ENCODE measurements around the gene DCAF6.

Gene DCAF6

GRCh38 chr1:168005529-168005928 is 69.0 kb downstream of the DCAF6 start:
- DNase-seq (ENCODE audit: low read depth): no peak
- H3K4me3 ChIP-seq (ENCODE audit: low read depth, low read length): no peak overlapping the region
- no peak for TF ChIP-seq CTCF (IDR thresholded peaks at IDR 0.05; ENCODE audit: low read depth, low read length, missing control alignments)
- in situ Hi-C loops (cut with HindIII; ENCODE audit: low sequenced_read_pairs): no loop called here

GRCh38 chr1:168007691-168008090 is 71.2 kb downstream of the DCAF6 start:
- no peak for DNase-seq (ENCODE audit: low read depth)
- in situ Hi-C loops (cut with HindIII; ENCODE audit: low sequenced_read_pairs): no loop called here
- H3K4me3 ChIP-seq (ENCODE audit: low read depth, low read length): no peak overlapping the region
- no peak for TF ChIP-seq CTCF (IDR thresholded peaks at IDR 0.05; ENCODE audit: low read depth, low read length, missing control alignments)

GRCh38 chr1:168008595-168008994 is 72.1 kb downstream of the DCAF6 start:
- TF ChIP-seq CTCF (IDR thresholded peaks at IDR 0.05; ENCODE audit: low read depth, low read length, missing control alignments): no peak
- no peak for DNase-seq (ENCODE audit: low read depth)
- H3K4me3 ChIP-seq (ENCODE audit: low read depth, low read length): no peak overlapping the region
- in situ Hi-C loops (cut with HindIII; ENCODE audit: low sequenced_read_pairs): no loop called here

- in situ Hi-C loops (cut with HindIII; ENCODE audit: low sequenced_read_pairs): no loop called here
- H3K4me3 ChIP-seq (ENCODE audit: low read depth, low read length): no peak overlapping the region
- no peak for DNase-seq (ENCODE audit: low read depth)
- TF ChIP-seq CTCF (IDR thresholded peaks at IDR 0.05; ENCODE audit: low read depth, low read length, missing control alignments): no peak
Observed at GRCh38 chr1:168009322-168009721, 72.8 kb downstream of the DCAF6 start.

- no peak for DNase-seq (ENCODE audit: low read depth)
- no peak for TF ChIP-seq CTCF (IDR thresholded peaks at IDR 0.05; ENCODE audit: low read depth, low read length, missing control alignments)
Observed at GRCh38 chr1:168019407-168019806, 82.9 kb downstream of the DCAF6 start.

GRCh38 chr1:168031198-168031597 is 94.7 kb downstream of the DCAF6 start:
- DNase-seq (ENCODE audit: low read depth): no peak
- in situ Hi-C loops (cut with HindIII; ENCODE audit: low sequenced_read_pairs): no loop called here

More at GRCh38 chr1:168019407-168019806, 82.9 kb downstream of the DCAF6 start:
- no peak overlapping the region for H3K4me3 ChIP-seq (ENCODE audit: low read depth, low read length)
- in situ Hi-C loops (cut with HindIII; ENCODE audit: low sequenced_read_pairs): no loop called here

More at GRCh38 chr1:168031198-168031597, 94.7 kb downstream of the DCAF6 start:
- no peak overlapping the region for H3K4me3 ChIP-seq (ENCODE audit: low read depth, low read length)
- TF ChIP-seq CTCF (IDR thresholded peaks at IDR 0.05; ENCODE audit: low read depth, low read length, missing control alignments): no peak

Data from astrocyte of the cerebellum (primary cell).